ENCODE measurements around the gene EEF2.
"Not testable (repeated sequence)": the region's sequence is repeated elsewhere in the genome, so short reads cannot be mapped to it uniquely, and the experiment has no call there.

EEF2 gene

GRCh38 chr19:4014541-4015491, 29.6 kb upstream of the EEF2 start:
- DNase-seq, result no peak

- no peak for DNase-seq
Measured at GRCh38 chr19:4013886-4014540, 28.8 kb upstream of the EEF2 start.

GRCh38 chr19:4012975-4013634, 27.8 kb upstream of the EEF2 start:
- no peak for DNase-seq

- DNase-seq, result no peak
Measured at GRCh38 chr19:4012092-4012974, 27.1 kb upstream of the EEF2 start.

GRCh38 chr19:4011430-4011829, 26.2 kb upstream of the EEF2 start:
- DNase-seq, result not testable (repeated sequence)

- no peak for DNase-seq
Measured at GRCh38 chr19:4010808-4011110, 25.5 kb upstream of the EEF2 start.

GRCh38 chr19:4009990-4010807, 24.9 kb upstream of the EEF2 start:
- DNase-seq, result no peak

GRCh38 chr19:4007836-4008539, 22.7 kb upstream of the EEF2 start:
- no peak for DNase-seq

- peak; percentile 93 for DNase-seq
Measured at GRCh38 chr19:4007021-4007835, 22.0 kb upstream of the EEF2 start, which contains the start of gene PIAS4. PIAS4 (plus strand) TSS chr19:4007736; CDS start chr19:4007761, 25 bp downstream.

GRCh38 chr19:4005436-4005835, 20.2 kb upstream of the EEF2 start:
- not testable (repeated sequence) for DNase-seq

GRCh38 chr19:4000798-4001197, 15.5 kb upstream of the EEF2 start:
- not testable (repeated sequence) for DNase-seq

- DNase-seq, result not testable (repeated sequence)
Measured at GRCh38 chr19:3998667-3999412, 13.6 kb upstream of the EEF2 start.

GRCh38 chr19:3995607-3996006, 10.3 kb upstream of the EEF2 start:
- no peak for DNase-seq

- no peak for DNase-seq
Measured at GRCh38 chr19:3990815-3991117, 5.5 kb upstream of the EEF2 start.

- peak; percentile 85 for DNase-seq
Measured at GRCh38 chr19:3987619-3988371, 2.5 kb upstream of the EEF2 start.

- DNase-seq, result no peak
Measured at GRCh38 chr19:3986260-3987041, 1.2 kb upstream of the EEF2 start.

- DNase-seq, result no peak
Measured at GRCh38 chr19:3985643-3986259, 488 bp upstream of the EEF2 start.

GRCh38 chr19:3984584-3984907, 717 bp downstream of the EEF2 start:
- no peak for DNase-seq

Measured in activated CD4-positive, alpha-beta T cell treated with anti-CD3 and anti-CD28 coated beads for 1 hour (primary cell).